ENCODE results near the gene CPZ. TPM values are rescaled to one million over a fixed set of nuclear protein-coding genes. Genes with fewer than 3 reads are reported as not detected.
A peak's percentile ranks its signal among the peaks of the same experiment; 100 is the strongest.

The CPZ gene
- total and polyA plus RNA-seq, 8 donors = 0.09 to 0.86 (median 0.23) TPM

DNA sequence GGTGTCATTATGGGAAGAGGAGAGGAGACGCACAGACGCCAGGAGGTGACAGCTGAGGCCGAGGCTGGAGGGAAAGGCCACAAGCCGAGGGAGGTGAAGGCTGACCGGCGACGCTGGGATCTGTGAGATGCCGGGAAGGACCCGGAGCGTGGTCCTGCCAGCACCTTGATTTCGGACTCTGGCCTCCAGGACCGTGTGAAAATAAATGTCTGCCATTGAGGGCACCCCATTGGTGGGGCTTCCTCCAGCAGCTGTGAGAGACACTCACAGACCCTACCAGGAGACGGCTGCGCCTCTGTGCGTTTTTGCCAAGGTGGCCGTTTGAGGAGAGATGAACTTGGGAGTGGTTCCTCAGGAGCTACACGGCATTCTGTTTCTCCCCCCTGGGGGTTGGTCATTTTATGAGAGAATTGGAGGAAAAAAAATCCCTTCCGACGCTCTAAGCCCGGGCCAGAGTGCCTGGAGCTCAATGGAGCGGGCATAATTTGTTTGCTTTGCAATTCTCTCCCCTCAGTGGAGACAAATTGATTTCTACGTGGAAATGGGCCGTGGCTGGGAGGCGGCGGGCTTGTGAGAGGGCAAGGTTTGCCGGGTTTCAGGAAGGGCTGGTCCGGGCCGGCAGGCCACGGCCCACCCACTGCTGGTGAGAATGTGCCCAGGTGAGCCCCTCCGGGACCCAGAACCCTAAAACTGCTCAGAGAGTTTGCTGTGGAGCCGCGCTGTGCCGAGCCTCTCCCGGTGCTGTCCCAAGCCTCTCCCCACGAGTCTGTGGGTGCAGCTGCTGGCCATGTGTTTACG lies 53.9 kb downstream of the CPZ start:
- no peak overlapping the region for H3K4me3 ChIP-seq
- TF ChIP-seq, protein P1, sequence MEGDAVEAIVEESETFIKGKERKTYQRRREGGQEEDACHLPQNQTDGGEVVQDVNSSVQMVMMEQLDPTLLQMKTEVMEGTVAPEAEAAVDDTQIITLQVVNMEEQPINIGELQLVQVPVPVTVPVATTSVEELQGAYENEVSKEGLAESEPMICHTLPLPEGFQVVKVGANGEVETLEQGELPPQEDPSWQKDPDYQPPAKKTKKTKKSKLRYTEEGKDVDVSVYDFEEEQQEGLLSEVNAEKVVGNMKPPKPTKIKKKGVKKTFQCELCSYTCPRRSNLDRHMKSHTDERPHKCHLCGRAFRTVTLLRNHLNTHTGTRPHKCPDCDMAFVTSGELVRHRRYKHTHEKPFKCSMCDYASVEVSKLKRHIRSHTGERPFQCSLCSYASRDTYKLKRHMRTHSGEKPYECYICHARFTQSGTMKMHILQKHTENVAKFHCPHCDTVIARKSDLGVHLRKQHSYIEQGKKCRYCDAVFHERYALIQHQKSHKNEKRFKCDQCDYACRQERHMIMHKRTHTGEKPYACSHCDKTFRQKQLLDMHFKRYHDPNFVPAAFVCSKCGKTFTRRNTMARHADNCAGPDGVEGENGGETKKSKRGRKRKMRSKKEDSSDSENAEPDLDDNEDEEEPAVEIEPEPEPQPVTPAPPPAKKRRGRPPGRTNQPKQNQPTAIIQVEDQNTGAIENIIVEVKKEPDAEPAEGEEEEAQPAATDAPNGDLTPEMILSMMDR (IDR thresholded peaks at IDR 0.05) = no peak
- FAIRE-seq (no peak), ATAC-seq (peak in 1 of 4 donors; percentile 30), DNase-seq (peak in 1 of 6 donors; percentile 37)
- 35 to 40% methylated on average over 36 of the region's 36 CpGs for WGBS, 2 donors
- no peak overlapping the region for H3K27ac ChIP-seq
- H3K27me3 ChIP-seq = no peaks in the 10 kb centered on the region
- no peaks in the 10 kb centered on the region for H3K9me3 ChIP-seq
- no peaks in the 10 kb centered on the region for H3K36me3 ChIP-seq
- H3K4me1 ChIP-seq = no peaks in the 10 kb centered on the region
- intact Hi-C loops (cut with DNase I) = no loop called here

DNA sequence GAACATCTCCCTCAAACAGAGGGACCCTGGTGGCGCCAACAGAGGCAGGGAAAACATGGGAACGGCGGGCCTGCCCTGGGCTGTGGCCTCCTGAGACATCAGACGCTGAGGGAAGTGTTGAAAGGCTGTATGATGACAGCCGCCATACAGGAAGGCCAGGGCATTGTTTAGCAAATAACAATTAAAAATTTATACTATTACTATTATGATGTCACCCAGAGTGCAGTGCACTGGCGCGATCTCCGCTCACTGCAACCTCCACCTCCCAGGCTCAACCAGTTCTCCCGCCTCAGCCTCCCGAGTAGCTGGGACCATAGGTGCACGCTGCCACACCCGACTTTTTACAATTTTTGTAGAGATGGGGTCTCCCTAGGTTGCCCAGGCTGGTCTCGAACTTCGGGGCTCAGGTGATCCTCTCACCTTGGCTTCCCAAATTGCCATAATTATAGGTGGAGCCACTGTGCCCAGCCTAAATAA lies 54.6 kb downstream of the CPZ start:
- no peaks in the 10 kb centered on the region for H3K9me3 ChIP-seq
- H3K27ac ChIP-seq = no peak overlapping the region
- no peaks in the 10 kb centered on the region for H3K4me1 ChIP-seq
- DNase-seq = no peak
- no peak for FAIRE-seq
- no peaks in the 10 kb centered on the region for H3K27me3 ChIP-seq
- no peak overlapping the region for H3K4me3 ChIP-seq
- ATAC-seq = no peak
- no peaks in the 10 kb centered on the region for H3K36me3 ChIP-seq
- intact Hi-C loops (cut with DNase I) = no loop called here
- TF ChIP-seq, protein P1 (IDR thresholded peaks at IDR 0.05) = no peak
- WGBS, 2 donors = 55 to 67% methylated on average over 14 of the region's 14 CpGs

- intact Hi-C loops (cut with DNase I) = no loop called here
- ATAC-seq (no peak), DNase-seq (peak in 1 of 6 donors; percentile 20), FAIRE-seq (no peak)
- Histone ChIP-seq H3K9me3 (no peaks in the 10 kb centered on the region), H3K27ac (no peak overlapping the region), H3K36me3 (no peaks in the 10 kb centered on the region), H3K4me3 (no peak overlapping the region), H3K27me3 (no peaks in the 10 kb centered on the region), H3K4me1 (no peaks in the 10 kb centered on the region)
- WGBS, 2 donors = 44 to 62% methylated on average over 13 of the region's 13 CpGs
- TF ChIP-seq, protein P1 (IDR thresholded peaks at IDR 0.05) = no peak
Observed at GRCh38 chr4:8647626-8648025, 55.1 kb downstream of the CPZ start.

GRCh38 chr4:8648296-8648695 lies 55.7 kb downstream of the CPZ start:
- no peaks in the 10 kb centered on the region for H3K36me3 ChIP-seq
- WGBS, 2 donors = 73 to 80% methylated on average over 6 of the region's 6 CpGs
- H3K4me3 ChIP-seq = no peak overlapping the region
- FAIRE-seq (no peak), DNase-seq (no peak), ATAC-seq (no peak)
- no peak overlapping the region for H3K27ac ChIP-seq
- TF ChIP-seq, protein P1 (IDR thresholded peaks at IDR 0.05) = no peak
- no peaks in the 10 kb centered on the region for H3K4me1 ChIP-seq
- no peaks in the 10 kb centered on the region for H3K27me3 ChIP-seq
- intact Hi-C loops (cut with DNase I) = no loop called here
- H3K9me3 ChIP-seq = no peaks in the 10 kb centered on the region

All from pancreas (tissue), 10 donors.